Suprapubic skin (tissue), 3 donors: ENCODE data around the gene DUSP16.
"Not testable (repeated sequence)": the region's sequence is repeated elsewhere in the genome, so short reads cannot be mapped to it uniquely, and the experiment has no call there.

Experiments
- POLR2AphosphoS5 ChIP-seq, 3 donors: sonication (generic); formaldehyde crosslinking; IDR thresholded peaks; one replicate each; pipeline ENCODE4 v1.6.1; 2017; ENCODE audit warnings: antibody characterized with exemption in 3 of 3
- TF ChIP-seq, protein P1 (sequence below), 2 donors: fragments of 200-600 bp in 1 of 2; fragments of 450-650 bp in 1 of 2; sonication (generic) in 1 of 2; IDR thresholded peaks; one replicate each; pipeline ENCODE4 v1.5.1; 2016 to 2019; ENCODE audit warnings: antibody characterized with exemption in 2 of 2, mild to moderate bottlenecking in 1 of 2, moderate library complexity in 1 of 2

DNA sequence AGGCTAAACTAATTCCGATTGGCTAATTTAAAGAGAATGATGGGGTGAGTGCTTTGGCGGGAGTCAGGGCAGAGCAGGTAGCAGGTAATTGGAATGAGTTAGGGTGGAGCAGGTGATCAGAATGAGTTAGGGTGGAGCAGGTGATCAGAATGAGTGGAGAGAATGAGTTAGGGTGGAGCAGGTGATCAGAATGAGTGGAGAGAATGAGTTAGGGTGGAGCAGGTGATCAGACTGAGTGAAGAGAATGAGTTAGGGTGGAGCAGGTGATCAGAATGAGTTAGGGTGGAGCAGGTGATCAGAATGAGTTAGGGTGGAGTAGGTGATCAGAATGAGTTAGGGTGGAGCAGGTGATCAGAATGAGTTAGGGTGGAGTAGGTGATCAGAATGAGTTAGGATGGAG is 33.3 kb upstream of the DUSP16 start:
- TF ChIP-seq, protein P1, sequence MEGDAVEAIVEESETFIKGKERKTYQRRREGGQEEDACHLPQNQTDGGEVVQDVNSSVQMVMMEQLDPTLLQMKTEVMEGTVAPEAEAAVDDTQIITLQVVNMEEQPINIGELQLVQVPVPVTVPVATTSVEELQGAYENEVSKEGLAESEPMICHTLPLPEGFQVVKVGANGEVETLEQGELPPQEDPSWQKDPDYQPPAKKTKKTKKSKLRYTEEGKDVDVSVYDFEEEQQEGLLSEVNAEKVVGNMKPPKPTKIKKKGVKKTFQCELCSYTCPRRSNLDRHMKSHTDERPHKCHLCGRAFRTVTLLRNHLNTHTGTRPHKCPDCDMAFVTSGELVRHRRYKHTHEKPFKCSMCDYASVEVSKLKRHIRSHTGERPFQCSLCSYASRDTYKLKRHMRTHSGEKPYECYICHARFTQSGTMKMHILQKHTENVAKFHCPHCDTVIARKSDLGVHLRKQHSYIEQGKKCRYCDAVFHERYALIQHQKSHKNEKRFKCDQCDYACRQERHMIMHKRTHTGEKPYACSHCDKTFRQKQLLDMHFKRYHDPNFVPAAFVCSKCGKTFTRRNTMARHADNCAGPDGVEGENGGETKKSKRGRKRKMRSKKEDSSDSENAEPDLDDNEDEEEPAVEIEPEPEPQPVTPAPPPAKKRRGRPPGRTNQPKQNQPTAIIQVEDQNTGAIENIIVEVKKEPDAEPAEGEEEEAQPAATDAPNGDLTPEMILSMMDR (IDR thresholded peaks at IDR 0.05) = not testable (repeated sequence)
- not testable (repeated sequence) for TF ChIP-seq POLR2AphosphoS5 (IDR thresholded peaks at IDR 0.05)
